NCI-H2029 (cell line): ENCODE data around the gene BSCL2.
"Not testable (repeated sequence)": the region's sequence is repeated elsewhere in the genome, so short reads cannot be mapped to it uniquely, and the experiment has no call there.

Experiments
- DNase-seq: peaks from one replicate; lab custom pipeline; 2025; lab: John Stamatoyannopoulos, UW

BSCL2 gene

GRCh38 chr11:62656796-62657429, 50.3 kb downstream of the BSCL2 start:
- no peak for DNase-seq

DNA sequence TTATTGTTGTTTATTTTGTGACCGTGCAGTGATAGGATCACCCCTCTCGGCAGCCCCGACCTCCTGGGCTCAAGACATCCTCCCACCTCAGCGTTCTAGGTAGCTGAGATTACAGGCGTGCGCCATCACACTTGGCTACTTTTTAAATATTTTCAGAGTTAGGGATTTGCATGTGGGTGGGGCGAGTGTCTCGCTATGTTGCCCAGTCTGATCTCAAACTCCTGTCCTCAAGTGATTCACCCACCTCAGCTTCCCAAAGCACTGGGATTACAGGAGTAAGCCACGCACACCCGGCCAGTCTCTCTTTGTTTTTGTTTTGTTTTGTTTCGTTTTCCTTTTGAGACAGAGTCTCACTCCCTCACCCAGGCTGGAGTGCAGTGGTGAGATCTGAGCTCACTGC, 52.9 kb downstream of the BSCL2 start:
- DNase-seq, result no peak

GRCh38 chr11:62652161-62653006, 54.8 kb downstream of the BSCL2 start:
- DNase-seq, result no peak

- DNase-seq, result not testable (repeated sequence)
Observed at GRCh38 chr11:62650283-62650682, 56.9 kb downstream of the BSCL2 start.

GRCh38 chr11:62649486-62649885, 57.7 kb downstream of the BSCL2 start:
- no peak for DNase-seq

DNA sequence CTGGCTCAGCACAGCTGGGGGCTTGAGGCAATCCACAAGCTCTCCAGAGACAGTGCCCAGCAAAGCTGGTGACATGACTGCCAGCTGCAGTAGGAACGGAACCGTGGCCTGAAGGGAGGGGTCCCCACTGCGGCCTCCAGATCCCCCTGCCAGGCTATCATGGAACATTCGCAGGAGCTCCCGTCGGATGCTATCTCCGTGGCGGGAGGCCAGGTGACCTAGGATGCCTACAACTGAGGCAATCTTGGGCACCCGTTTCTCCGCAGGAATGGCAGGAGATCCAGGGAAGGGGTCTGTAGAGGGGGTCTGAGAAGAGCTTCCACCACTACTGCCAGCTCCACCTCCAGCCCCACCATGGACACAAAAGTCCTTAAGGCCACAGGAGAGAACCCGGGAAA, 58.3 kb downstream of the BSCL2 start:
- DNase-seq, result no peak

- DNase-seq, result no peak
Observed at GRCh38 chr11:62648185-62648966, 58.8 kb downstream of the BSCL2 start.

- DNase-seq, result no peak
Observed at GRCh38 chr11:62647609-62648005, 59.6 kb downstream of the BSCL2 start.

DNA sequence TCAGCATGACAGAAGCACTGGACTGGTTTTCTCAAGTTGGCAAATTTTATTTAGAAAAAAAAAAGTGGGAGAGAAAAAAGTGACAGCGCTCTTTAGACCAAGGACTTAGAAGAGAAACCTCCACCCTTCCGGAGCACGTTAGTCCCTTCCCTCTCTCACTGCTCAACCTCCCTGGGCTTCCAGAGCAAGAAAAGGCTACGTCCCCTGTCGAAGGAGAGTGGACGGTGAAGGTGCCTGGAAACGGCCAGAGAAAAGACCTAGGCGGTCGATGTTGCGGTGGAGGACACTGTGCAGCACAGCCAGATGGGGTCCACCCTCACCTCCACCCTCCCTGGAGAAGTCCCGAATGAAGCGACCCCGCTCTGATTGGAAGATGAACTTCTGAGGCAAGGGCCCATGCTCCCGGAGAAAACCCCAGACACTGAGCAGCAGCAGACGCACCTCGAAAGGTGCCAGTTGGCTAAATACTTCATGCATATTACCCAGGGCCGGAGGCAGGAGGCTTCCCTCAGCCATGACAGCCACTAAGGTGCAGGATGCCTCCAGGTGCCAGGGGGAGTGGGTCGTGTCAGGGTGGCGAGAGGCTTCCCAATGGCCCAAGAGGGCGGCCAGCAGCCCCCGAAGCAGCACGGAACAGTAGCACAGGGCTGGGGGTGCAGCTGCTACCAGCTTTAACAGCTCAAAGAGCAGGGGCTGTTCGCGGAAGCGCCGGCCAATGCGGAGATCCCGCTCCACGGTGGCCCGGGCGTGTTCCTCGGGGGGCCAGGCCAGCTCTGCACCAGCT, 60.2 kb downstream of the BSCL2 start:
- no peak for DNase-seq

- peak; percentile 97 for DNase-seq
Observed at GRCh38 chr11:62645946-62646824, 61.0 kb downstream of the BSCL2 start, which contains the start of gene GANAB. Gene GANAB (minus strand): TSS chr11:62646613. CDS start chr11:62646599, 14 bp downstream.

DNA sequence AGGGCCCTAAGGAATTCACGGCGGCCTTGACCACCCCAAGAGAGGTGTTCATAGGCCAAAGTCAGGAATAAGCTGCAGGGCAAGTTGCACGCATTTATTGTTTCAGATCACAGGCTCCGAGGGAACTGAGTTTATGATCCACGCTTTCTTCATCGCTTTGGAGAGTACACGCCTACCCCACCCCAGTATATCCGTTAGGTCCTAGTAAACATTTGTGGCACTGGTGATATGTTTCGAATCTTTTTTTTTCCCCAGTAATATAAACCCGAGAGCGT, 61.6 kb downstream of the BSCL2 start:
- DNase-seq, result no peak

DNA sequence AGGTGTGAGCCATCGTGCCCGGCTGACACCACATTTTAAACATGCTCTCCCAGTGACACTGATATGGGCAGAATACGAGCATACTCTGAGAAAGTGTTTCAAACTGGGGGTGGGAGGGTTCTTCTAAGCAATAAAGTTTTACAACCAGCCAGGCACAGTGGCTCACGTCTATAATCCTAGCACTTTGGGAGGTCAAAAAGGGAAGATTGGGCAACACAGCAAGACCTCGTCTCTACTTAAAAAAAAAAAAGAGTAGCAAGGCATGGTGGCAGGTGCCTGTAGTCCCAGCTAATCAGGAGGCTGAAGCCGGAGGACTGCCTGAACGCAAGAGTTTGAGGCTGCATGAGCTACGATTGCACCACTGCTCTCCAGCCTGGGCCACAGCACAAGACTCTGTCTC, 63.0 kb downstream of the BSCL2 start:
- no peak for DNase-seq
